Uterus (tissue), 4 donors: ENCODE results near the gene SULF2. TPM values are rescaled to one million over a fixed set of nuclear protein-coding genes. Genes with fewer than 3 reads are reported as not detected.

Source experiments
- DNase-seq, 2 donors: peaks; one replicate each; pipeline ENCODE4 v3.0.0-alpha.2; 2019 to 2020
- H3K27ac ChIP-seq, 2 donors: fragments of 200-600 bp; sonication (generic); 1 replicate in 1 of 2; 2 replicates in 1 of 2; pipeline ENCODE4 v1.5.1; 2016 to 2018
- H3K27me3 ChIP-seq, 2 donors: fragments of 200-600 bp; sonication (generic); one replicate each; pipeline ENCODE4 v1.5.1; 2018 to 2019; ENCODE audit warnings: control low read depth in 1 of 2
- H3K36me3 ChIP-seq, 2 donors: fragments of 200-600 bp; sonication (generic); one replicate each; pipeline ENCODE4 v1.5.1; 2019; ENCODE audit warnings: control low read depth in 1 of 2
- H3K4me1 ChIP-seq, 2 donors: fragments of 200-600 bp; sonication (generic); one replicate each; pipeline ENCODE4 v1.5.1; 2018 to 2019; ENCODE audit warnings: control low read depth in 1 of 2
- H3K4me3 ChIP-seq, 2 donors: fragments of 200-600 bp; sonication (generic); 1 replicate in 1 of 2; 2 replicates in 1 of 2; pipeline ENCODE4 v1.5.1; 2018 to 2019; ENCODE audit warnings: mild to moderate bottlenecking in 1 of 2
- H3K9me3 ChIP-seq, 2 donors: fragments of 200-600 bp; sonication (generic); one replicate each; pipeline ENCODE4 v1.5.1; 2019; ENCODE audit warnings: control low read depth in 1 of 2
- CTCF ChIP-seq, 4 experiments: fragments of 200-600 bp in 2 of 4; fragments of 450-650 bp in 2 of 4; sonication (generic) in 2 of 4; IDR thresholded peaks; one replicate each; pipeline ENCODE4 v1.5.1; 2016 to 2019; ENCODE audit warnings: antibody characterized with exemption in 4 of 4, mild to moderate bottlenecking in 2 of 4, moderate library complexity in 1 of 4
- POLR2A ChIP-seq, 2 donors: fragments of 450-650 bp; IDR thresholded peaks; one replicate each; pipeline ENCODE4 v1.6.1; 2016; ENCODE audit warnings: antibody characterized with exemption in 2 of 2, mild to moderate bottlenecking in 1 of 2, moderate library complexity in 1 of 2
- intact Hi-C: fragments of 100-400 bp; cut with DNase I; formaldehyde crosslinking; loops from one replicate; pipeline ENCODE4 v1.15.1; 2023; ENCODE audit warnings: low total_unique reads
- total RNA-seq, 4 donors: library from RNA; depleted of rRNA in 3 of 4; stranded (reverse); fragments of >200 nt in 3 of 4; gene quantifications; one replicate each; pipeline versions ENCODE4 v1.1.0 to v1.2.4, GENCODE V29; 2014 to 2023
- donor health status: DM: yes; HTN: yes; CAD: no.

The SULF2 gene
- total RNA-seq, 4 donors from 2014 or later = 95.9 to 558 (median 213) TPM

- intact Hi-C loops = loop anchor here (5.0 to 10.0 kb wide), 4 partner anchors 55 to 843 kb away; no protein-coding TSS in a partner anchor
- DNase-seq = no peak
- TF ChIP-seq CTCF (IDR thresholded peaks at IDR 0.05) = no peak
- TF ChIP-seq POLR2A (IDR thresholded peaks at IDR 0.05) = no peak
- Histone ChIP-seq H3K4me1 (peaks cover 12 to 27% of the 10 kb centered on the region in 2 donors), H3K9me3 (no peaks in the 10 kb centered on the region), H3K36me3 (no peaks in the 10 kb centered on the region), H3K27me3 (no peaks in the 10 kb centered on the region), H3K27ac (no peak overlapping the region), H3K4me3 (no peak overlapping the region)
Observed at GRCh38 chr20:47782076-47782475, 3.2 kb downstream of the SULF2 start.

GRCh38 chr20:47781632-47782031 lies 3.6 kb downstream of the SULF2 start:
- intact Hi-C loops = loop anchor here (5.0 to 10.0 kb wide), 4 partner anchors 54 to 843 kb away; no protein-coding TSS in a partner anchor
- Histone ChIP-seq H3K36me3 (no peaks in the 10 kb centered on the region), H3K4me3 (no peak overlapping the region), H3K4me1 (peaks cover 12 to 27% of the 10 kb centered on the region in 2 donors), H3K27ac (no peak overlapping the region), H3K27me3 (no peaks in the 10 kb centered on the region), H3K9me3 (no peaks in the 10 kb centered on the region)
- DNase-seq = no peak
- TF ChIP-seq POLR2A (IDR thresholded peaks at IDR 0.05) (no peak), CTCF (IDR thresholded peaks at IDR 0.05) (no peak)

GRCh38 chr20:47780720-47781389 lies 4.4 kb downstream of the SULF2 start:
- no peak for TF ChIP-seq CTCF (IDR thresholded peaks at IDR 0.05)
- no peak for TF ChIP-seq POLR2A (IDR thresholded peaks at IDR 0.05)
- Histone ChIP-seq H3K27ac (no peak overlapping the region), H3K4me3 (no peak overlapping the region), H3K9me3 (no peaks in the 10 kb centered on the region), H3K27me3 (no peaks in the 10 kb centered on the region), H3K4me1 (peaks cover 12 to 27% of the 10 kb centered on the region in 2 donors), H3K36me3 (no peaks in the 10 kb centered on the region)
- intact Hi-C loops = loop anchor here (5.0 to 10.0 kb wide), 4 partner anchors 54 to 844 kb away; no protein-coding TSS in a partner anchor
- DNase-seq = no peak

- Histone ChIP-seq H3K4me1 (peaks cover 15 to 33% of the 10 kb centered on the region in 2 donors), H3K27me3 (no peaks in the 10 kb centered on the region), H3K36me3 (no peaks in the 10 kb centered on the region), H3K4me3 (no peak overlapping the region), H3K27ac (peak overlapping the region; percentile 47 to 58), H3K9me3 (no peaks in the 10 kb centered on the region)
- no peak for DNase-seq
- intact Hi-C loops = no loop called here
- TF ChIP-seq CTCF (IDR thresholded peaks at IDR 0.05) (no peak), POLR2A (IDR thresholded peaks at IDR 0.05) (no peak)
Observed at GRCh38 chr20:47778398-47779354, 6.6 kb downstream of the SULF2 start.
